ENCODE results near the gene RHBG.

- TF ChIP-seq CTCF (IDR thresholded peaks at IDR 0.05) (no peak), POLR2A (IDR thresholded peaks at IDR 0.05) (no peak)
Measured at GRCh38 chr1:156347331-156347730, 21.7 kb upstream of the RHBG start.
